SK-N-SH (cell line): Measurements from ENCODE around the gene FOXP1.

Source experiments
- CHD2 ChIP-seq: fragments of 150-350 bp; IDR thresholded peaks from 2 replicates; pipeline ENCODE4 v1.6.1; 2018; ENCODE audit warnings: low read length; ENCODE audit not compliant: partially characterized antibody
- ELF1 ChIP-seq: IDR thresholded peaks from 2 replicates; pipeline ENCODE4 v1.4.0; 2012
- EP300 ChIP-seq, 2 experiments: IDR thresholded peaks; 2 replicates each; pipeline versions ENCODE4 v1.4.0 to v1.6.1; 2012; ENCODE audit warnings: borderline replicate concordance in 1 of 2, low read depth in 1 of 2, low read length in 1 of 2
- EZH2phosphoT487 ChIP-seq: fragments of 200-600 bp; sonication (generic); IDR thresholded peaks from 2 replicates; pipeline ENCODE4 v1.6.1; 2017; ENCODE audit warnings: low read depth, mixed run types, mild to moderate bottlenecking, antibody characterized with exemption, moderate library complexity, borderline replicate concordance
- FOXM1 ChIP-seq: IDR thresholded peaks from 2 replicates; pipeline ENCODE4 v1.4.0; 2012; ENCODE audit warnings: low read depth, mild to moderate bottlenecking
- GABPA ChIP-seq: IDR thresholded peaks from 2 replicates; pipeline ENCODE4 v1.4.0; 2012; ENCODE audit warnings: low read depth, mild to moderate bottlenecking
- MEF2A ChIP-seq: IDR thresholded peaks from 2 replicates; pipeline ENCODE4 v1.4.0; 2012; ENCODE audit warnings: low read depth, borderline replicate concordance
- NFIC ChIP-seq: IDR thresholded peaks from 2 replicates; pipeline ENCODE4 v1.4.0; 2012; ENCODE audit warnings: borderline replicate concordance
- POLR2AphosphoS5 ChIP-seq: IDR thresholded peaks from 2 replicates; pipeline ENCODE4 v1.6.1; 2012; ENCODE audit warnings: low read depth, low read length
- RFX5 ChIP-seq: IDR thresholded peaks from 2 replicates; pipeline ENCODE4 v1.6.1; 2012; ENCODE audit warnings: mild to moderate bottlenecking, improper control_type of control experiment, low read length
- TCF12 ChIP-seq: IDR thresholded peaks from 2 replicates; pipeline ENCODE4 v1.4.0; 2012
- TF ChIP-seq, protein P1 (sequence below): fragments of 150-350 bp; IDR thresholded peaks from 2 replicates; pipeline ENCODE4 v1.6.1; 2016; ENCODE audit warnings: mild to moderate bottlenecking, low read depth, low read length
- TF ChIP-seq, protein P2 (sequence below): fragments of 200-600 bp; sonication (generic); IDR thresholded peaks from 2 replicates; pipeline ENCODE4 v1.6.1; 2017; ENCODE audit warnings: antibody characterized with exemption, mild to moderate bottlenecking, moderate library complexity
- TF ChIP-seq, protein P3 (sequence below): fragments of 150-350 bp; IDR thresholded peaks from 2 replicates; pipeline ENCODE4 v1.6.1; 2017; ENCODE audit warnings: antibody characterized with exemption, low read length, low read depth, borderline replicate concordance

DNA sequence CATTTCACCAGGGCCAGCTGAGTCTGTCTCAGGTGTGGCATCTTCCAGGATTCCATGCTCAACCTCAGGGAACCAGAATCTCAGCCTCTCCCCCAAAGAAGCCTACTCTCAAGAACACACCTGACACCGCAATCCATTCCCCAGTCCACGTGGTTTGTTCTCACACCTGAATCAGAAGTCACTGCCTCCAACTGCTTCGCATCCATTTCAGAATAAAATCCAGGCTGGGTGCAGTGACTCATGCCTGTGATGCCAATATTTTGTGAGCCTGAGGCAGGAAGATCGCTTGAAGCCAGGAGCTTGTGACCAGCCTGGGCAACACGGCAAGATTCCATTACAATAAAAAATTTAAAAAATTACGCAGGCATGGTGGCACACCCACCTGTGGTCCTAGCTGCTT, 212.2 kb downstream of the FOXP1 start:
- TF ChIP-seq, protein P1, sequence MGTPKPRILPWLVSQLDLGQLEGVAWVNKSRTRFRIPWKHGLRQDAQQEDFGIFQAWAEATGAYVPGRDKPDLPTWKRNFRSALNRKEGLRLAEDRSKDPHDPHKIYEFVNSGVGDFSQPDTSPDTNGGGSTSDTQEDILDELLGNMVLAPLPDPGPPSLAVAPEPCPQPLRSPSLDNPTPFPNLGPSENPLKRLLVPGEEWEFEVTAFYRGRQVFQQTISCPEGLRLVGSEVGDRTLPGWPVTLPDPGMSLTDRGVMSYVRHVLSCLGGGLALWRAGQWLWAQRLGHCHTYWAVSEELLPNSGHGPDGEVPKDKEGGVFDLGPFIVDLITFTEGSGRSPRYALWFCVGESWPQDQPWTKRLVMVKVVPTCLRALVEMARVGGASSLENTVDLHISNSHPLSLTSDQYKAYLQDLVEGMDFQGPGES, result no peak
- no peak for TF ChIP-seq RFX5
- TF ChIP-seq, protein P2, sequence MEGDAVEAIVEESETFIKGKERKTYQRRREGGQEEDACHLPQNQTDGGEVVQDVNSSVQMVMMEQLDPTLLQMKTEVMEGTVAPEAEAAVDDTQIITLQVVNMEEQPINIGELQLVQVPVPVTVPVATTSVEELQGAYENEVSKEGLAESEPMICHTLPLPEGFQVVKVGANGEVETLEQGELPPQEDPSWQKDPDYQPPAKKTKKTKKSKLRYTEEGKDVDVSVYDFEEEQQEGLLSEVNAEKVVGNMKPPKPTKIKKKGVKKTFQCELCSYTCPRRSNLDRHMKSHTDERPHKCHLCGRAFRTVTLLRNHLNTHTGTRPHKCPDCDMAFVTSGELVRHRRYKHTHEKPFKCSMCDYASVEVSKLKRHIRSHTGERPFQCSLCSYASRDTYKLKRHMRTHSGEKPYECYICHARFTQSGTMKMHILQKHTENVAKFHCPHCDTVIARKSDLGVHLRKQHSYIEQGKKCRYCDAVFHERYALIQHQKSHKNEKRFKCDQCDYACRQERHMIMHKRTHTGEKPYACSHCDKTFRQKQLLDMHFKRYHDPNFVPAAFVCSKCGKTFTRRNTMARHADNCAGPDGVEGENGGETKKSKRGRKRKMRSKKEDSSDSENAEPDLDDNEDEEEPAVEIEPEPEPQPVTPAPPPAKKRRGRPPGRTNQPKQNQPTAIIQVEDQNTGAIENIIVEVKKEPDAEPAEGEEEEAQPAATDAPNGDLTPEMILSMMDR, result no peak
- no peak for TF ChIP-seq CHD2
- TF ChIP-seq EP300 (IDR thresholded peaks at IDR 0.05; ENCODE audit: borderline replicate concordance in 1 of 2, low read depth in 1 of 2, low read length in 1 of 2), result no peak
- TF ChIP-seq GABPA, result no peak
- TF ChIP-seq POLR2AphosphoS5, result no peak
- no peak for TF ChIP-seq FOXM1
- TF ChIP-seq EZH2phosphoT487, result no peak
- TF ChIP-seq NFIC, result no peak
- TF ChIP-seq, protein P3, sequence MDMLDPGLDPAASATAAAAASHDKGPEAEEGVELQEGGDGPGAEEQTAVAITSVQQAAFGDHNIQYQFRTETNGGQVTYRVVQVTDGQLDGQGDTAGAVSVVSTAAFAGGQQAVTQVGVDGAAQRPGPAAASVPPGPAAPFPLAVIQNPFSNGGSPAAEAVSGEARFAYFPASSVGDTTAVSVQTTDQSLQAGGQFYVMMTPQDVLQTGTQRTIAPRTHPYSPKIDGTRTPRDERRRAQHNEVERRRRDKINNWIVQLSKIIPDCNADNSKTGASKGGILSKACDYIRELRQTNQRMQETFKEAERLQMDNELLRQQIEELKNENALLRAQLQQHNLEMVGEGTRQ, result no peak
- no peak for TF ChIP-seq TCF12
- TF ChIP-seq MEF2A, result no peak
- TF ChIP-seq ELF1, result no peak
